Left forelimb (tissue), 1 donor: ENCODE results near the gene SEMA6B.

Source experiments
- DNase-seq: peaks from one replicate; pipeline ENCODE4 v3.0.0-alpha.2; 2018; ENCODE audit warnings: low spot score

Gene SEMA6B

DNA sequence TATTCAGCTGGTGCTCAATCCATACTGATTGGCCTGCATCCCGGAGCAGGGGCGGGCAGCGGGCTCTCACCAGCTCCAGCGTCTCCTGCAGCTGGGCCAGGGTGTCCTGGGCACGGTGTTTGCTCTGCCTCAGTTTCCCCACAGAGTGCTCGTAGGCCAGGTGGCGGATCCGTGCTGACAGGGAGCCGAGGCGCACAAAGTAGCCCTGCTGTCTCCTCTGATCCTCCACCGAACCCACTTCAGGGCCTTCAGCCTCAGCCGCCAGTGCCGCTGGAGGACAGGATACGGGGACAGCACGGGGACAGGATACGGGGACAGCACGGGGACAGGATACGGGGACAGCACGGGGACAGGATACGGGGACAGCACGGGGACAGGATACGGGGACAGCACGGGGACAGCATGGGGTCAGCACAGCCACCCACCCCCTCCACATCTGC lies 33.9 kb downstream of the SEMA6B start:
- DNase-seq, result no peak

DNA sequence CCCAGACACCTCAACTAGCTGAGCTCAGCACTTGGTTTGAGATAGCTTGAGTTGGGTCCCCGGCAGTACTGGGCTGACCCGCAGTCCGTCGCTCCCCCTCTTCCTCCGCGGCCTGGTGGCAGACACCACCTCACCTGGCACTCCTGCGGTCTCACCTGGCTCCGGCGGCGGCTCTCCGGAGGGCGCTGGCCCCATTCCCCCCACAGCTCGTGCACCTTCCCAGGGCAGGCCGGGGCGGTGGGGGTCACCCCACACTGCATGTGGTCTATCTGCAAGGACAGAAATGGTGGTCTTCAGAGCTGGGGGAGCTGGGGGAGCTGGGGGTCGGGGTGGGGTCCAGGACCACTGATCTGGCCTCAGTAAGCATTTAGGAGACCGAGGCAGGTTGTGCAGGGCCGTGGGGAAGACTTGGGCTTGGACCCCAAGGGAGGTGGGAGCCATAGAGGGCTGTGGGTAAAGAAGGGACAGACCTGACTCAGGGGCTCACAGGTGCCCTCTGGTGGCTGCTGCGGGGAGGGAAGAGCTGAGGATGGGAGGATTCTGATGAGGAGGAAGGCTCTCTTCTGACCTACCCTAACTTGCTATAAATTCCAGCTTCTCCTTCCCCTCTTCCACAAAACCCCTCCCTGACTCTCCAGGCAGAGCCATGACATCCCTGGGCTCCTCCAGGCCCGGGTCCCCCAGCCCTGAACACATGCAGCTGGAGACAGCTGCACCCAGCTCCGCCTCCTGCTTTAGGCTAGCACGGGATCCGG lies 34.5 kb downstream of the SEMA6B start:
- DNase-seq, result no peak

DNA sequence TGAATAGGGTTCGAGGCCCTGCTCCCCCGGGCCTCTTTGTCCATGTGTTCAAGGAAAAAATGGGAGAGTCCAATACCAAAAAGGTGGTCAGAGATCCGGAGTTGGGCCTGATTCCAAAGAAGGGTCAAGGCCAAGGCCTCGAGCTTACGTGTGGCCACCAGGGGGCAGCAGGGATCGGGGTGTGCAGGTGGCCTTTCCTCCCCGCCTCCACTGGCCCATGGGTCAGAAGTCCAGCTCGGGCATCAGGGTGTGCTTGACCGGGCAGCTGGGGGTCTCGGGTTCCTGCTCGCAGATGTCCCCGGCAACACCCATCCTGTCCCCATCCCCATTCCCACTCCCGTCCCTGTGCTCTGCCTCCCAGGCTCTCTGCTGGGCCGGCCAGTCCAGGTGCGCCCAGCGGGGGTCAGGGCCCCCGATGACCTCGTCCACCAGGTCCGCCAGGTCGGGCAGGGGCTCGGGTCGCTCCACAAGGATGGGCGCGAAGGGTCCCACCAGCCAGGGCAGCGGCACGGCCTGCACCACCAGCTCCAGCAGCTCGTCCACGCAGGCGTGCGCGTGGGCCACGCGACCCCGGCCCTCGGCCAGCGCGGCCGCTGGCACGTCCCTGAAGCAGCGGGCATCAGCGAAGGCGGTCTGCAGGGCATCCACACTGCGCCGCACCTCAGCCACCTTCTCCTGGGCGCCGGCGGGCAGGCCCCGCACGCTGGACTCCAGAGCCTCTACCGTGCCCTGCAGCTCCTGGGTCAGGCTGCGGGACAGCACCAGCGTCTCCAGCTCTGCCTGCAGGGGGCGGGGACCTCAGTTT lies 36.0 kb downstream of the SEMA6B start:
- no peak for DNase-seq

DNA sequence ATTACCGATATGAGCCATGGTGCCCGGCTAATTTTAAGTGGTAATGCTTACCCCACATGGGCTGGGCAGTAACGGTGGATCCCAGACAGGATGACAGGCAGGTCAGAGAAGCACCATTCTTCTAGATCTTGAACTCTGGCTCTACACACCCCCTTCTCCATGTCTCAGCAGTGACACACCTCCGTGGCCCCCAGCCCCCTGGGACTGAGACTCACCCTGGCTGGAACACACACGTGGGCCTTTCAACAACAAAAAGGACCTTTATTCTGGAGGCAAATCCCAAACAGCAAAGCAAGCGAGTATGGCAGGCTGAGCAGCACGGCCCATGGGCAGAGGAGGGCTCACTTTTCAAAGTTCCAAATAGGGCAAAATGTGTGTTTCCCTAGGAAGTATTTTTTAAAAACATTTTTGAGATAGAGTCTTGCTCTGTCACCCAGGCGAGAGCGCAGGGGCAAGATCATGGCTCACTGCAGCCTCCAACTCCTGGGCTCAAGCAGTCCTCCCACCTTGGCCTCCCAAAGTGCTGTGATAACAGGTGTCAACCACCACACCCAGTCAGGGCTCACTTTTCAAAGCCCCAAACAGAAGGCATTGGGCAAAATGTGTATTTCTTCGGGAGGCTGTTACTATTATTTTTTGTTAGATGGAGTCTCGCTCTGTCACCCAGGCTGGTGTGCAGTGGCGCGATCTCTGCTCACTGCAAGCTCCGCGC lies 37.0 kb downstream of the SEMA6B start:
- DNase-seq, result no peak

DNA sequence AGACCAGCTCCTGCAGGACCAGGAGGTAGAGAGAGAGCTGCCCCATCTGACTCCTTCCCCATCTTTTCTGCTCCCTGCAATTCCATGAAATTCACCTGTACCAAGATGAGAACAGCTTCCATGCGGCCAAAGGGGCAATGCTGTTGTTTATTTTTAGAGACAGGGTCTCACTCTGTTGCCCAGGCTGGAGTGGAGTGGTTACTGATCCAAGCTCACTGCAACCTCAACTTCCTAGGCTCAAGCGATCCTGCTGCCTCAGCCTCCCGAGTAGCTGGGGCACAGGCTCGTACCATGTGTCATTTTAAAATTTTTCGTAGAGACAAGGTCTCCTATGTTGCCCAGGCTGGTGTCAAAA lies 37.6 kb downstream of the SEMA6B start:
- DNase-seq, result no peak

DNA sequence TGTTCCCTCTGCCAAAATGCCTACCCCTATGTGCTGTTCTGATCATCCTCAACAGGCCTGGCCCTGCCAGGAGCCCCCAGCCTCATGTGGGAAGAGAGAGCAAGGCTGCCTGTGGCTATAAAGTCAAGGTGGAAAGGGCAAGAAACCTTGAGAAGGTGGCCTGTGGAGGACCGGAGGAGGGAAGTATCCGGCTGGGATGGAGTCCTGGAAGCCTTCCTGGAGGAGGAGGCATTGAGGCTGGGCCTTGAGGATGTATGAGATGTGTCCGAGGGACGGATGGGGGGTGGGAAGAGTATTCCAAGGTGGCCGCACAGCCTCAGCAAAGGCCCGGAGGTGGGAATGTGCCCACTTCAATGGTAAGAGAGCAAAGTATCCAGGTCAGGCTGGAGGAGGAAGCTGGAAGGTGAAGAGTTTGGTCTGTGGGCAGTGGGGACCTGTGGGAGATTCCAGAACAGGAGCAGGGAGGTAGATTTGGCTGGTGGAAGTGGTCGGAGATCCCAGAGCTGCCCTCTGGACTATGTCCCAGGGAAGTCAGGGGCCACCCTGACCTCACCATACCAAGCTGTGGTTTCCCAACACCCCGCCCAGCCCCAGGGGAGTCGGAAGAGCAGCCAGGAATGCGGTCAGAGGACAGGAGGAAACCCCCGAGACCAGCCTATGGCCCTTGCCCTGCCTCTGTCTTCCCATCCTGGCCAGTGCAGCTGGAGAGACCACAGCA lies 38.2 kb downstream of the SEMA6B start:
- no peak for DNase-seq

DNA sequence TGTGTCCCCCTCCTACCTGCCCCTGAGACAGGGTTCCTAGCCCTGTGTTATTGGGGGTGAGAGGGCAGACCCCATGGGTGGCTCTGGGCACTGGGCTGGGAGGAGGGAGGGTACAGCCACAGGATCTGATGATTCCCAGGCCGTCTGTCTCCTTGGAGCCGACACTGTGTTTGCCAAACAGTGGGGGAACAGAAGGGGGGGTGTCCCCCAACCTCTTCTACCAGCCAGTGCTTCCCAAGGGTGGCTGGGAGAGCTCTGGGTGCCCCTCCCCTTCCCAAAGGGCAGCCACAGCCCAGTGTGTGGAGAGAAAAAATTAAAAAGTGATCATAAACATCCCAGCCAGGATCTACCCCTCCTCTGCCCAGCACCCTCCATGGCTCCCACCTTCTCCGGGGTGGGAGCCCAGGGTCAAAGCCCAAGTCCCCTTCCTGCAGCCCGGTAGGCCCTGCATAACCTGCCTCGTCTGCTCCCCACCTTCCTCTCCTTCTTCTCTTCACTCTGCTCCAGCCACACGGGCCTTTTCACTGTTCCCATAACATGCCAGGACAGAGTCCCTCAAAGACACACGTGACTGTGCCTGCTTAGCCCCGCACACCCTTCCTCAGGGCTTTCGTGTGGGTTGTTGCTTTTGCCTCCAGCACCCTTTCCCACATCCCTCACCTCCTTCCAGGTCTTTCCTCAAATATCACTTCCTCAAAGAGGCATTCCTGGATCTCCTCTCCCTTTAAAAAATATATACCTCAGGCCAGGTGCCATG lies 39.8 kb downstream of the SEMA6B start:
- DNase-seq, result no peak

DNA sequence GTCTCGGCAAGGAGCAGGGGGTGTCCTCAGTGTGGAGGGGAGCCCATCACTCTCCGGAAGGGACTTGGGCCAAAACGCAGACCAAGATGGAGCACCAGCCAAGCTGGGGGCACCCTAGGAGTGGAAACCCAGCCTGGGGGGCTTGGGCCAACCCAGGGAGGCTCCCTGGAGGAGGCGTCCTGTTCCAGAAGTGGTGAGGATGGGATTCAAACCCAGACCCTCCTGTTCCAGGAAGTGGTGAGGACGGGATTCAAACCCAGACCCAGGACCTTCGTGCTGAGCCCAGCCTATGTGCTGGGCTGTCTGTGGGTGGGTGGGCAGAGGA lies 40.4 kb downstream of the SEMA6B start:
- DNase-seq, result no peak

DNA sequence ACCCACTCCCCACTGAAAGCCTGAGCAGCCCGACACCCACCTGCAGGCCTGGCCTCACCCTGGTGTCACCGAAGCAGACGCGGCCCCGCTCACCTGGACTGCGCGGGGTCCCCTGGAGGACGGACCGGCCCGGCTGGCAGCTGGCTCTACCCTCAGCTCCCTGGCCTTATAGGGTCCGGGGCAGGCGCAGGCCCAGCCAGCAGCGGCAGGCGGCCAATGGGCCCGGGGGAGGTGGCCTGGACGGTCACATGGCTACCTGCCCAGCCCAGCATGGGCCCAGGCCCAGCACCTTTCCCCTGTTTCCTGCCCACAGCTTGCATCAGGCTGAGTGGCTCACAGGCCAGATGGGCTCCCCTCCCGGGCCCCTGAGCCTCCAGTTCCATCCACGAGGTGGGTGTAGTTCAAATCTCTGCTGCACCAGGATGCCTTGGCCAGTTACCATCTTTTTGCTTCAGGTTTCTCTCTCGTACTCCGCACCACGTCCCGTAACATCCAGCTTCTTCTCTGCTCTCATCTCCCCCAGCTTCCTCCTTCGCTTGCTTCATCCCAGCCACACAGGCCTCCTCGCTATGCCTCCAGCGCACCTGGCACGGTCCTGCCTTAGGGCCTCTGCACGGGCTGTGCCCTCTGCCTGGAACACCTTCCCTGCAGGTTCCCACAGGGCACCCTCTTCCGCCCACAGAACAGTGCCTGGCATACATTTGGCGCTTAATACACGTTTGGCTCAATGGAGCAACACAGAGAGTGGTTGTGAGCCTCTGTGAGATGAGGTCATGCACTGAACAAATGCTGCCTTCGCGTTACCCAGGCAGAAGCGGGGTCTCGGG lies 40.9 kb downstream of the SEMA6B start, which contains the start of gene PLIN4:
TSS of gene PLIN4 (minus strand) at position 142 of the 827 bp plus-strand sequence. CDS start 214 bp downstream, outside the sequence.
- DNase-seq, result no peak

DNA sequence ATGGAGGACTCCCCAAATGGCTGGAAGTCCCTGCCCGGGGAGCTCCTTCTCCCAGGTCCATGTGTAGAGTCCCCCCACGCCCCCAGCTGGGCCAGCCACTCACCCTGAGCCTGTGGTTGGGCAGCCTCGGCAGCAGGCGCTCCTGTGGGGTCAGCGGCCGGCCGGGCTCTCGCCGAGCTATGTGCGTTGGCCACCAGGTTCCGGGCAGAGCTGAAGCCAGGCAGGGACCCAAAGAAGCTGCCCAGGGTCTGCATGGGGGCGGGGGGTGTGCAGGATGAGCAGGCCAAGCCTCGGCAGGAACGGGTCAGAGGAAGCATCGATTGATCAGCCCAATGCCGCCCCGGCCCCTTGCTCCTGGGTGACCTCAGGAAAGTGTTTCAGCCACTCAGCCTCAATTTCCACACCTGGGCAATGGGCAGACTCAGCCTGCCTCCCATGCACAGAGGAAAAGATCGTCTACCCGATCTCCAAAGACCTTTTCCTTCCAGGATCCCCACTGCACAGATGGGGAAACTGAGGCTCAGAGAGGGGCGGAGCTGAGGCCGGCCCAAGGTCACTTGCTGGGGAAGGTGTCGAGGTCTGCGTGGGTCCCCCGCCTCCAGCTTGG lies 41.9 kb downstream of the SEMA6B start:
- no peak for DNase-seq

DNA sequence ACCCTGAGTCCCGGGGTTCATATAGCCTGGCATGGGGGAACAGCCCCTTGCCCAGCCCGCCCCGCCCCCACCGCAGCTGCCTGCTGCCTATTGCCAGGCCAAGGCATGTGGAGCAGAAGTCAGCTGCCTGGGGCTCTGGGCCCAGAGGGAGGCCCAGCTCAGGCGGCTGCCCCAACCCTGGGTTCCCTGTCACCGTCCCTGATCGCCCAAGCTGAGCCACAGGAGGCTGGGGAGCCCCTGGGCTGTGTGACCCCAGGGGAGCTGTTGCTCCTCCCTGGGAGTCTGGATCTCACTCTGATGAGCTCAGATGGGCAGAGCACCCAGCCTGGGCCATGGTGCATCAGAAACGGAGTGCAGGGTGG lies 42.6 kb downstream of the SEMA6B start:
- DNase-seq, result no peak

DNA sequence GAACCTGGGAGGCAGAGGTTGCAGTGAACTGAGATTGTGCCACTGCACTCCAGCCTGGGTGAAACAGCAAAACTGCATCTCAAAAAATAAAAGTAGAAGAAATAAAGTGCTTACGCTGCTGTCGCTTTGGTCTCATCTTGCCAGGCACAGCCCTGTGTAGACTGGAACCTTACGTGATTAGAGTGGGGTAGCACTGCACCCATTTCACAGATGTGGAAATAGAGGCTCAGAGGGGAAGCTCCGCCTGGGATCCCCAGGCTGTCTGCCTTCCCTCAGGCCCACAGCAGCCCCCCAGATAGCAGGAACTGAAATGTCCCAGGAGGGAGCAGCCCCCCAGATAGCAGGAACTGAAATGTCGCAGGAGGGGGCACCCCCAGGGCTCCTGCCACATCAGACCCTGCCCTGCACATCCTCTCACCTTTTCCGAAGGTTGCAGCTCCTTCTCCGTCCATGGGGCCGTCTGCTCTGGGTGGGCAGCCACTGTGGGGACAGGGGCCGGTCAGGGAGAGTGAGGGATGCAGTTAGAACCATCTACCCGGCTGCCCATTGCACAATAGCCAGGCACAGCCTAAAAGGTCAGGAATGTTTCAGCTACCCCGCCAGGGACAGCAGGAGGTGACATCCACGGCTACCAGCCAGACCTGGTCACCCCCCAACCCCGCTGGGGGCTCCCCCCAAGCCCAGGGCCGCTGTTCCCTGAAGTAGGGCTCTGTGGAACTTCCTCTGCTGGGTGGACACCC lies 43.1 kb downstream of the SEMA6B start:
- DNase-seq, result no peak

DNA sequence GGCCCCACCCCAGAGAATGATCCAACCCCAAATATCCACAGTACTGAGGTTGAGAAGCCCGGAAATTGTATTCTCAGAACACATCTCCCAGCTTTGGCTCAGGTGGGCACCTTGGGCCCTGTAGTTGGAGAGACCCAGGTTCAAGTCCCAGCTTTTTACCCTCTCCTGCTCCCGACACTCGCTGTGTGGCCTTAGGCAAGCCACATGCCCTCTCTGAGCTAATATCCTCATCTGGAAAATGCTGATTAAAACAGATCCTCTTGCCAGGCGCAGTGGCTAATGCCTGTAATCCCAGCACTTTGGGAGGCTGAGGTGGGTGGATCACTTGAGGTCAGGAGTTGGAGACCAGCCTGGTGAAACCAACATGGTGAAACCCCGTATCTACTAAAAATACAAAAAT lies 43.8 kb downstream of the SEMA6B start:
- no peak for DNase-seq

DNA sequence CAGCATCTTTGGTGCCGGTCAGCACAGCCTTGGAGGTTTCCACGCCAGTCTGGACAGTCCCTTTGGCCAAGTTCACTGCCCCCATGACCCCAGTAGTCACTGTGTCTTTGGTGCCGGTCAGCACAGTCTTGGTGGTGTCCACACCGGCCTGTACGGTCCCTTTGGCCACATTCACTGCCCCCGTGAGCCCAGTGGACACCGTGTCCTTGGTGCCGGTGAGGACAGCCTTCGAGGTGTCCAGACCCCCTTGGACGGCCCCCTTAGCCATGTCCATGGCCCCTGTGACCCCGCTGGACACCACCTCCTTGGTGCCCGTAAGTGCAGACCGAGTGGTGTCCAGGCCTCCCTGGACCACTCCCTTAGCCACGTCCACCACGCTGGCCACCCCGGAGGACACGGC lies 46.2 kb downstream of the SEMA6B start:
- DNase-seq, result no peak

DNA sequence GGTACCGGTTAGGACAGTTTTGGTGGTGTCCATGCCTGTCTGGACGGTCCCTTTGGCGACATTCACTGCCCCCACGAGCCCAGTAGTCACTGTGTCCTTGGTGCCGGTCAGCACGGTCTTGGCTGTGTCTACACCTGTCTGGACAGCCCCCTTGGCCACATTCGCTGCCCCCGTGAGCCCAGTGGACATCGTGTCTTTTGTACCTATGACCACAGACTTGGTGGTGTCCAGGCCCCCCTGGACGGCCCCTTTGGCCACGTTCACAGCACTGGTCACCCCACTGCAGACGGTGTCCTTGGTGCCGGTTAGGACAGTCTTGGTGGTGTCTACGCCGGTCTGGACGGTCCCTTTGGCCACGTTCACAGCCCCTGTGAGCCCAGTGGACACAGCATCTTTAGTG lies 47.4 kb downstream of the SEMA6B start:
- DNase-seq, result no peak

DNA sequence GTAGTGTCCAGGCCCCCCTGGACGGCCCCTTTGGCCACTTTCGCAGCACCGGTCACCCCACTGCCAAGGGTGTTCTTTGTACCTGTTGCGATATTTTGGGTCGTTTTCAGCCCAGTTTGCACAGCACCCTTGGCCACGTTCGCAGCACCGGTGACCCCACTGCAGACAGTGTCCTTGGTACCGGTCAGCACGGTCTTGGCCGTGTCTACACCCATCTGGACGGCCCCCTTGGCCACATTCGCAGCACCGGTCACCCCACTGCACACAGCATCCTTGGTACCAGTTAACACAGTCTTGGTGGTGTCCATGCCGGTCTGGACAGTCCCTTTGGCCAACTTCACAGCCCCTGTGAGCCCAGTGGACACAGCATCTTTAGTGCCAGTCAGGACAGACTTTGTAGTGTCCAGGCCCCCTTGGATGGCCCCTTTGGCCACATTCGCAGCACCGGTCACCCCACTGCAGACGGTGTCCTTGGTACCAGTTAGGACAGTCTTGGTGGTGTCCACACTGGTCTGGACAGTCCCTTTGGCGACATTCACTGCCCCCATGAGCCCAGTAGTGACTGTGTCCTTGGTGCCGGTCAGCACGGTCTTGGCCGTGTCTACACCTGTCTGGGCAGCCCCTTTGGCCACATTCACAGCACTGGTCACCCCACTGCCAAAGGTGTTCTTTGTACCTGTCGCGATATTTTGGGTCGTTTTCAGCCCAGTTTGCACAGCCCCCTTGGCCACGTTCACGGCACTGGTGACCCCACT lies 48.0 kb downstream of the SEMA6B start:
- DNase-seq, result no peak

DNA sequence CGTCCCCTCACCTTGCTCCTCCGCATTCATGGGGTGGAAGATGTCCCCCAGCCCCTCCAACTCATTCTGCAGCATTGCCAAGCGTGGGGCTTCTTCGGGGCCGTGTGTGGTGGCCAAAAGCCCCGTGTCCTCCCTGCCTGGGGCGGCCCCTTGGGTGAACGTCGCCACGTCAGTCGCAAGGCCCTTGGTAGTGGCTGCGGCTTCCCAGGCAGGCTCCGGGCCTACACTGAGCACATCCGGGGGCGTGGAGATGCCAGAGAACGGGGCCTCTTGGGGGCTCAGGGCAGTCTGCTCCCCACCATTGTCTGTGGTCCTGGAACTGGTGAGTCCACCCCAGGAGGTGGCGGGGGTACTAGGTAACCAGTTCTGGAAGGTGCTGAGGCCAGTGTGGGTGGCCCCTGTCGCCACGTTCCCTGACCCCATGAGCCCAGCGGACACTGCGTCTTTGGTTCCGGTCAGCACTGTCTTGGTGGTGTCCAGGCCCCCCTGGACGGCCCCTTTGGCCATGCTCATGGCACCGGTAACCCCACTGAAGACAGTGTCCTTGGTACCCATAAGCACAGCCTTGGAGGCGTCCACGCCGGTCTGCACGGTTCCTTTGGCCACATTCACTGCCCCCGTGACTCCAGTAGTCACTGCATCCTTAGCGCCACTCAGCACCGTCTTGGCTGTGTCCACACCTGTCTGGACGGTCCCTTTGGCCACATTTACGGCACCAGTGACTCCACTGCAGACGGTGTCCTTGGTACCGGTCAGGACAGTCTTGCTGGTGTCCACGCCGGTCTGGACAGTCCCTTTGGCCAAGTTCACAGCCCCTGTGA lies 48.8 kb downstream of the SEMA6B start:
- DNase-seq, result no peak

DNA sequence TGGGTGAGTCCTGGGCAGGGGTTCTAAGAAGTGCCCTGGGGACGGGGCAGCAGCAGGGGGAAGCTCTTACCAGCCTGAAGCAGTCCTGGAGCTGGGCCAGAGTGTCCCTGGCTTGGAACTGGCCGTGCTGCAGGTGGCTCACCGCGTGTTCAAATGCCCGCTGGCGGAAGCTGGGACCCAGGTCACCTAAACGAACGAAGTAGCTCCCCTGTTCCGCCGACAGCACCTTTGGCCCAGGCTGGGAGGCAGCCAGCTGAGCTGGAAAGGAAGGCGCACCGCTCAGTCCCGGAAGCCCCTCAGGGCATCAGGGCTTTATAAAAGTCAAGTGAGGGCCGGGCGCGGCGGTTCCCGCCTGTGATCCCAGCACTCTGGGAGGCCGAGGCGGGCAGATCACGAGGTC lies 50.8 kb downstream of the SEMA6B start:
- DNase-seq, result no peak
